CD14-positive monocyte (primary cell): ENCODE data around the gene NIF3L1. TPM values are rescaled to one million over a fixed set of nuclear protein-coding genes. Genes with fewer than 3 reads are reported as not detected.
A peak's percentile ranks its signal among the peaks of the same experiment; 100 is the strongest.

ENCODE experiments used
- DNase-seq, 3 donors: peaks; one replicate each; pipeline ENCODE4 v3.0.0-alpha.2; 2011 to 2022
- H2AFZ ChIP-seq: 2 replicates; pipeline ENCODE4 v1.6.0; 2012; ENCODE audit warnings: mild to moderate bottlenecking, low read depth, low read length, inconsistent platforms; ENCODE audit not compliant: insufficient read depth, poor library complexity, severe bottlenecking
- H3K27ac ChIP-seq, 2 donors: 1 replicate in 1 of 2; 2 replicates in 1 of 2; pipeline ENCODE4 v1.5.1; 2012 to 2013; ENCODE audit warnings: low read length in 2 of 2, control low read depth in 1 of 2, inconsistent platforms in 1 of 2, low read depth in 1 of 2, mild to moderate bottlenecking in 1 of 2
- H3K27me3 ChIP-seq, 2 donors: one replicate each; pipeline versions ENCODE4 v1.6.0 to v1.6.1; 2011 to 2013; ENCODE audit warnings: low read length in 2 of 2; ENCODE audit not compliant: control insufficient read depth in 2 of 2, insufficient read depth in 2 of 2
- H3K36me3 ChIP-seq, 2 donors: replicated peaks in 1 of 2; 1 replicate in 1 of 2; 2 replicates in 1 of 2; pipeline versions ENCODE4 v1.5.1 to v1.6.1; 2012 to 2013; ENCODE audit warnings: low read length in 2 of 2, control low read depth in 1 of 2, inconsistent platforms in 1 of 2, mild to moderate bottlenecking in 1 of 2; ENCODE audit not compliant: insufficient read depth in 2 of 2, control insufficient read depth in 1 of 2
- H3K4me1 ChIP-seq, 2 donors: 1 replicate in 1 of 2; 2 replicates in 1 of 2; pipeline versions ENCODE4 v1.5.1 to v1.6.1; 2012 to 2013; ENCODE audit warnings: low read length in 2 of 2, control low read depth in 1 of 2, inconsistent platforms in 1 of 2, mild to moderate bottlenecking in 1 of 2, moderate library complexity in 1 of 2; ENCODE audit not compliant: insufficient read depth in 2 of 2, control insufficient read depth in 1 of 2
- H3K4me2 ChIP-seq: replicated peaks from 2 replicates; pipeline ENCODE3; 2012; ENCODE audit warnings: low read length, moderate library complexity, mild to moderate bottlenecking; ENCODE audit not compliant: poor library complexity, severe bottlenecking; ENCODE audit errors: extremely low read depth
- H3K4me3 ChIP-seq, 3 experiments: fragments of 200-600 bp in 1 of 3; sonication (generic) in 1 of 3; replicated peaks in 1 of 3; 1 replicate in 2 of 3; 2 replicates in 1 of 3; pipeline ENCODE4 v1.5.1; 2011 to 2013; ENCODE audit warnings: low read length in 3 of 3, mild to moderate bottlenecking in 3 of 3, control low read depth in 2 of 3, low read depth in 2 of 3, inconsistent platforms in 1 of 3, moderate library complexity in 1 of 3
- H3K79me2 ChIP-seq: 2 replicates; pipeline ENCODE4 v1.6.0; 2012; ENCODE audit warnings: mild to moderate bottlenecking, control low read depth, inconsistent platforms, low read length, moderate library complexity; ENCODE audit not compliant: insufficient read depth
- H3K9ac ChIP-seq: 2 replicates; pipeline ENCODE4 v1.6.0; 2017; ENCODE audit warnings: low read length, mild to moderate bottlenecking; ENCODE audit not compliant: insufficient read depth, poor library complexity, severe bottlenecking
- H3K9me3 ChIP-seq, 2 donors: replicated peaks in 1 of 2; 1 replicate in 1 of 2; 2 replicates in 1 of 2; pipeline versions ENCODE4 v1.5.1 to v1.6.1; 2012 to 2013; ENCODE audit warnings: low read length in 2 of 2, control low read depth in 1 of 2; ENCODE audit not compliant: control insufficient read depth in 1 of 2, insufficient read depth in 1 of 2
- H4K20me1 ChIP-seq: 2 replicates; pipeline ENCODE4 v1.6.0; 2012; ENCODE audit warnings: mild to moderate bottlenecking, low read length, control low read depth, moderate library complexity; ENCODE audit not compliant: insufficient read depth
- H3K27ac Mint-ChIP-seq, 7 donors: one replicate each; pipeline ENCODE4 v1.8.0; 2020; ENCODE audit warnings: mild to moderate bottlenecking in 7 of 7, mixed read lengths in 7 of 7, moderate library complexity in 6 of 7, inconsistent platforms in 2 of 7
- H3K27me3 Mint-ChIP-seq, 3 donors: one replicate each; pipeline ENCODE4 v1.8.0; 2021 to 2022; ENCODE audit warnings: low read depth in 3 of 3, mild to moderate bottlenecking in 3 of 3, mixed read lengths in 3 of 3, moderate library complexity in 3 of 3, inconsistent platforms in 1 of 3
- H3K36me3 Mint-ChIP-seq, 2 donors: one replicate each; pipeline ENCODE4 v1.8.0; 2020; ENCODE audit warnings: mixed read lengths in 2 of 2, inconsistent platforms in 1 of 2, mild to moderate bottlenecking in 1 of 2
- H3K4me1 Mint-ChIP-seq: one replicate; pipeline ENCODE4 v1.8.0; 2020; ENCODE audit warnings: mild to moderate bottlenecking, mixed read lengths
- H3K4me3 Mint-ChIP-seq, 2 donors: one replicate each; pipeline ENCODE4 v1.8.0; 2020; ENCODE audit warnings: mild to moderate bottlenecking in 2 of 2, mixed read lengths in 2 of 2, moderate library complexity in 1 of 2
- H3K9me3 Mint-ChIP-seq, 7 donors: one replicate each; pipeline ENCODE4 v1.8.0; 2020 to 2022; ENCODE audit warnings: mixed read lengths in 7 of 7, mild to moderate bottlenecking in 6 of 7, moderate library complexity in 6 of 7, inconsistent platforms in 2 of 7
- CTCF ChIP-seq: fragments of 200-600 bp; IDR thresholded peaks from one replicate; pipeline ENCODE4 v1.8.0; 2022; ENCODE audit warnings: antibody characterized with exemption, mild to moderate bottlenecking
- WGBS: methylation state at CpG from one replicate; pipeline ENCODE4 v1.1.5; 2013; ENCODE audit warnings: missing lambda C conversion rate; ENCODE audit not compliant: insufficient coverage; 5-methylcytosine and 5-hydroxymethylcytosine counted together
- intact Hi-C, 2 donors: fragments of 100-400 bp; cut with micrococcal nuclease; formaldehyde crosslinking; loops; one replicate each; pipeline versions ENCODE4 v1.15.0 to v1.15.1; 2023
- polyA plus RNA-seq, 3 donors: library from polyadenylated mRNA; depleted of rRNA in 1 of 3; unstranded in 2 of 3; stranded (reverse) in 1 of 3; fragments of 300-500 nt in 2 of 3; fragments of >200 nt in 1 of 3; fragmentation: Illumina TruSeq in 2 of 3; gene quantifications; 1 replicate in 2 of 3; 2 replicates in 1 of 3; pipeline ENCODE4 v1.2.3, GENCODE V29; 2012 to 2021

The NIF3L1 gene
- polyA plus RNA-seq, 3 donors = 16.2 to 18.0 (median 16.9) TPM

GRCh38 chr2:200929334-200930249 is 40.4 kb downstream of the NIF3L1 start:
- no peak for DNase-seq
- H3K4me3 Mint-ChIP-seq = no peak overlapping the region
- H3K4me3 ChIP-seq = no peak overlapping the region
- no peaks in the 10 kb centered on the region for H3K27me3 ChIP-seq
- no peak overlapping the region for H3K9ac ChIP-seq
- H3K4me1 ChIP-seq = peaks cover 8 to 22% of the 10 kb centered on the region in 2 donors
- peaks cover 32 to 66% of the 10 kb centered on the region in 2 donors for H3K36me3 ChIP-seq
- peaks cover 31 to 44% of the 10 kb centered on the region in 2 donors for H3K36me3 Mint-ChIP-seq
- peak overlapping the region in 5 of 7 donors; percentile 23 to 81 (median 66) for H3K27ac Mint-ChIP-seq
- no peak overlapping the region for H3K4me2 ChIP-seq
- H3K4me1 Mint-ChIP-seq = peaks cover 16% of the 10 kb centered on the region
- no peaks in the 10 kb centered on the region for H3K27me3 Mint-ChIP-seq
- no peak for TF ChIP-seq CTCF
- no CpG with 5 or more reads among the region's 2 CpGs for WGBS
- no peaks in the 10 kb centered on the region for H3K79me2 ChIP-seq
- no peaks in the 10 kb centered on the region for H3K9me3 Mint-ChIP-seq
- no peaks in the 10 kb centered on the region for H4K20me1 ChIP-seq
- H3K9me3 ChIP-seq = no peaks in the 10 kb centered on the region
- intact Hi-C loops = no loop called here
- H2AFZ ChIP-seq = no peak overlapping the region
- peak overlapping the region in 1 of 2 donors; percentile 78 for H3K27ac ChIP-seq

- Histone ChIP-seq H3K79me2 (no peaks in the 10 kb centered on the region), H3K9me3 (no peaks in the 10 kb centered on the region), H3K27ac (peak overlapping the region in 1 of 2 donors; percentile 78), H3K9ac (no peak overlapping the region), H3K4me2 (peak overlapping the region; percentile 9), H3K4me3 (no peak overlapping the region), H3K4me1 (peaks cover 8 to 22% of the 10 kb centered on the region in 2 donors), H2AFZ (no peak overlapping the region), H3K36me3 (peaks cover 33 to 67% of the 10 kb centered on the region in 2 donors), H4K20me1 (no peaks in the 10 kb centered on the region), H3K27me3 (no peaks in the 10 kb centered on the region)
- Mint-ChIP-seq H3K27me3 (no peaks in the 10 kb centered on the region), H3K4me3 (peak overlapping the region in 1 of 2 donors; percentile 51), H3K36me3 (peaks cover 33 to 49% of the 10 kb centered on the region in 2 donors), H3K4me1 (peaks cover 16% of the 10 kb centered on the region), H3K27ac (peak overlapping the region in 4 of 7 donors; percentile 67 to 90 (median 80)), H3K9me3 (no peaks in the 10 kb centered on the region)
- DNase-seq = peak; percentile 19 to 49 (median 33)
- intact Hi-C loops = no loop called here
- no CpG with 5 or more reads among the region's 3 CpGs for WGBS
- no peak for TF ChIP-seq CTCF
These were observed 41.9 kb downstream of the NIF3L1 start for GRCh38 chr2:200930947-200931626.
